HG03469 (cell line): ENCODE measurements around the gene CEP112.

Experiments
- ATAC-seq: cut with Tn5 transposase; IDR thresholded peaks from one replicate; pipeline ENCODE4 v1.9.1; 2021; ENCODE audit warnings: mild to moderate bottlenecking, moderate library complexity, moderate number of reproducible peaks; ENCODE audit not compliant: unreplicated experiment

The CEP112 gene

GRCh38 chr17:65895969-65896368 lies 296.0 kb downstream of the CEP112 start:
- ATAC-seq, result no peak

GRCh38 chr17:65893692-65894279 lies 298.1 kb downstream of the CEP112 start:
- no peak for ATAC-seq

DNA sequence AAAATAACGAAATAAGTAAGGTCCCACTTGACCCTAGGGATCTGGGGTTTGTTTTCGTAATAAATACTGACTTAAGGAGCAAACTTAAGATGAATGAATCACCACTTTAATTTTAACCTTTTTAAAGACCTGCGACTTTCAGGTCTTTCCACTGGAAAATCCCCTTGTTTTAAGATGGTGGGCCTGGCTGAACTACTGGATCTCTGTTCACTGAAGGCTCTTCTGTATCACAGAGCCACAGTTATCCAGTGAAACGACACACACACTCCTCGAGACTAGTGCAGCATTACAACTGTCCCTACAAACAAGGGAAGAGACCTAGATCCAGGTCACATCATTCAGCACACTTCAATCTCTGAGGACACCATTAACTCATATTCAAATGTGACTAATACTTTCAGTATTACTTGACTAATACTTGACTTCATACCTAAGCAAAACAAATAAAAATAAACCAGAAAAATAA lies 299.0 kb downstream of the CEP112 start:
- no peak for ATAC-seq

DNA sequence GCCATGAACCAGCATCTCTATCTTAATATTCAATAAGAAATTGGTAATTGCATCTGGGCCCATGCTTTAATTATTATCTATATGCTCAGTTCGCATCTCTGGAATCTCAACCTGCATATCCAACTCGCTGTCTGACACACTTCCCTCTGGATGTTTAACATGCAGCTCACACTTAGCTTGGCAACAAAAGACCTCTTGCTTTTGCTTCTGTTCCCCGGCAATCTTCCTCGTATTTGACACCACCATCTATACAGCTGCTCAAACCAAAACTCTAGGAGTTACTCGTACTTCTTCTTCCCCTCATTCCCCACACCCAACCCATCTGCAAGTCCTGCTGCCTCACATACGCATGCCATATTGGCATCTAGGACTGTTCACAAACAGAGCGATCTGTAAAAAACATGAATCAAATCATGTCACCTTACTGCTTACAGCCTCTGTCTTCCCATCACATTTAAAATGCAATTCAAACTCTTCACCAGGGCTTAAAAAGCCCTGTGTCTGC lies 300.6 kb downstream of the CEP112 start:
- no peak for ATAC-seq

DNA sequence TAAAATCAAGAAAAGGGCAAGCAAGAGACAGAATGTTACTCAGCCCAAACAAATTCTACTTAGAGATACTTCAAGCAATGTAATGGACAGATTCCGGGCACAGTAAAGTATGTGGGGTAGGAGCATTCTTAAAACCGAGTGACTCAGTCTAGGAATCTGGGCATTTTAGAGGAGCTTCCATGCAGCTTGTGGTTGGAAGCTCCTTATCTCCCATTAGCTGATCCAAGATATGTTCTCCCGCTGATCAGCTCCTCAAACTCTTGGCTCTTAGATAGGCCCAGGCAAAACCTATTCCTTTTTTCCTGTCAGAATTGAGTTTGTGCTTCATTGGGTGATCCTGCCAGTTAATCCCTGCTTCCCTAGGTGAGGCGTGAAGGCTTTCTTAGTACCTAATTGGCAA lies 303.3 kb downstream of the CEP112 start:
- no peak for ATAC-seq

DNA sequence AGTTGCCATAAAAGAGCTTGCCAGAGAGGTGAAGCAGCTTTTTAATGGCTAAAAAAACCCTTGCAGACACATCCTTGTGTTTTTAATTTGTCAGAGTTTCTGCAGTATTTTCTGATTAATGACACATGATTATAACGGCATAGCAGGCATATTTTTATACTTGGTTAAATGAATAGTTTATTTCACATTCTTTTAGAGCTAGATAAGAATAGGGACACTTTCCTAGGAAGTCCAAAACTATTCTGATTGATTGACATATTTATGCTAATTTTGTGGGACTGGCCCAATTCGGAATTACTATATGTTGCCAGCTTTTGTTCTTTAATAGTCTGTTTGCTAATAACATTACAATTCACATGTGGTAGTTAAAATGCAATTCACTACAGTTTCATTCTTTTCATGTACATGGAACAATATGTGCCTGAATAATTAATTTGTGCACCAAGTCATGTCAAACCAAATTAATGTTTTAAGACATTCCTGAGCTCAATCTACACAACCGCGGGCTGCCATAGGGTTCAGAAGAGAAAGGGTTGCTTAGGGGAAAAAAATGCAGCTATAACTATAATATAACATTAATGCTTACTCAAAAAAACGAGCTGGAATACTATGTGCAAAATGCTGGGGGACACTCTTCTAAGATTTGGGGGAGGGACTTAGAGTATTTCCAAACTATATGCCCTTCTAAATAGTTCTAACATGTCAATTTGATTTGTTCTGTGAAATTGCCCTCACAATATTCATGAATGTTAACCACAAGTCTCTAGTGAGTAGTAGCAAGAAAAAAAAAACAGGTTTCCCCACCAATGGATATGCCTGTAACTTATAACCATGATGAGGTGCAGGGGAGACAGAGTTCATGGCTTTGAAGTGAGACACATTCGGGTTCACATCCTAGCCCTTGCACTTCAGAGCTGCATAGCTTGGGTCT lies 305.4 kb downstream of the CEP112 start:
- ATAC-seq, result no peak

- ATAC-seq, result no peak
Measured at GRCh38 chr17:65885541-65886312, 306.2 kb downstream of the CEP112 start.

GRCh38 chr17:65876985-65877384 lies 314.9 kb downstream of the CEP112 start:
- ATAC-seq, result no peak

GRCh38 chr17:65868881-65869280 lies 323.1 kb downstream of the CEP112 start:
- no peak for ATAC-seq

DNA sequence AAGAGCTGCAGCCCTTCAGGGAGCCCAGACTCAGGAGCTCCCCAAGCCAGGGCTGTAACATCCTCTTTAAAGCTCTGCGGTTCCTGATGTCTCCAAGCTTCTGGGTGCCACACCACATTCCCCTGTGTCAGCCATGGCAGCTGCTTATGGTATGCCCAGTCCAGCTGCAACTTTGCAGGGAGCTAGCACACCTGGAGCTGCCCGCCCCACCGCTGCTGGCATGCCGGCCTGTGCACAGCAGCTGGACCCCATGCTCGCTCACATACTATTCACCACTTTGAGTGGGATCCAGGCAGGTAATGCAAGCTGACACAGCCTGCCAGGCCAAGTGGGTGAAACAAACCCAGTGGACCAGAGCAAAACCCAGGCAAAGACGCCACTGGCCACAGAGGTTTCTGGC lies 324.9 kb downstream of the CEP112 start:
- no peak for ATAC-seq

GRCh38 chr17:65865715-65866425 lies 326.1 kb downstream of the CEP112 start:
- no peak for ATAC-seq

GRCh38 chr17:65864394-65864793 lies 327.5 kb downstream of the CEP112 start:
- ATAC-seq, result no peak

DNA sequence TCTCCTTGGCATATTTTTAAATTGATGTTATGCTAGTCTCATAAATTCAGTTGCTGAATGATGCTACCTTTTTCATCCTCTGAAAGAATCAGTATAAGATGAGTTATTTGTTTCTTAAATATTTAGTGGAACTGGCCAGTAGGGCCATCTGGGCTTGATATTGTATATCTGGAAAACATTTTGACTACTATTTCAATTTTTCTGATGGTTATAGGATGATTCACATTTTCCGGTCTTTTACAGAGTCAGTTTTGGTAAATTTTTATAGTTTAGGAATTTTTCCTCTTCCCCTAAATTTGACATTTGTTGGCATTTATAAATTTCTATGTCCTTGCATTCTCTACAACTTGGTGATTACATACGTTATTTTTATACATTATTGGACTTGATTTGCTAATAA lies 334.2 kb downstream of the CEP112 start:
- ATAC-seq, result no peak

DNA sequence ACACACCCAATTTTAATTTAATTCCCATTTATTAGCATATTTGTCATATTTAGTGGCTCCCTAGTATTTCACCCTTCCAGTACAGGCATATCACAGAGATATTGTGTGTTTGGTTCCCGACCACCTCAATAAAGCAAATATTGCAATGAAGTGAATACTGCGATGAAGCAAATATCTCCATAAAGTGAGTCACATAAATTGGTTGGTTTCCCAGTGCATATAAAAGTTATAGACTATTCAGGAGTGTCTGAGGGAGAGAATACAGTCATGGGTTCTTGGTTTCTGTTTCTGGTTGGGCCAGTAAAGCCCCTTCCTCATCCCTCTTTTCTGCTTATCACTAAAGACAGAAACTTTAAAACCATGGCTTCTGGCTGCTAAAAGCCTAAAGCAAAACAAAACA lies 335.1 kb downstream of the CEP112 start:
- ATAC-seq, result no peak

GRCh38 chr17:65855675-65856074 lies 336.3 kb downstream of the CEP112 start:
- no peak for ATAC-seq

DNA sequence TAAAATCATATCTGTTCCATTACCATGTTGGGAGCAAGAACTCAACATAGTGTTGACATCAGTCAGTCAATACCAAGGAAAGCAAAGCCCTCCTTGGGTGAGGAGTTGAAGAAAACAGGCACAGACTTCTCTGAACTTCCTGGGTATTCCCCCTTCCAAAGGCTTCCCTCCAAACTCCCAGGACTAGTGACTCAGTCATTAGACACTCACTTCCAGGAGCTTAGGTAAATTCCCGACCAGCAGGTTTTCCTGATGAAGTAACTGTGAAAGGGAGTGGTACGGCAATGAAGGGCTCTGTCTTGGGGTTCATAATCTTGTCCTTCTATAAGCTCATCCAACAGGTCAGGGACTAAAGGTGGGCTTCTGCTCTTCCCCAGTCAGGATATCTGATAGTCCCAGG lies 336.7 kb downstream of the CEP112 start:
- no peak for ATAC-seq

DNA sequence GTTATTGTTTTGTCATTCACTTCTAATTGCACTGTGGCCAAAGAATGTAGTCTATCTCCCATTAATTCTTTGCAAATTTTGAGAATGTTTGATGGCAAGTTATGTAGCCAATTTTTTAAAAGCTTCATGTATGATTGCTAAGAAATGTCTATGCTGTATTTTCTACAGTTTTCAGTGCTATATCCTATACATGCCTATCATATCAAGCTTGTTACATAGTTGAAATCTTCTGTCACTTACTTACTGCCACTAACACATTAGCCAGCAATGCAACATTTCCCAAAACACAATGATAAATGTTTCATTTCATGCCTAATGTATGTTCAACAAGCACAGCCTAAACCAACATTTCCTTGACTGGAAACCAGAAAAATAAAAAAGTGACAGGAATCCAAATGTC lies 338.1 kb downstream of the CEP112 start:
- ATAC-seq, result no peak

- ATAC-seq, result no peak
Measured at GRCh38 chr17:65852911-65853310, 339.0 kb downstream of the CEP112 start.

DNA sequence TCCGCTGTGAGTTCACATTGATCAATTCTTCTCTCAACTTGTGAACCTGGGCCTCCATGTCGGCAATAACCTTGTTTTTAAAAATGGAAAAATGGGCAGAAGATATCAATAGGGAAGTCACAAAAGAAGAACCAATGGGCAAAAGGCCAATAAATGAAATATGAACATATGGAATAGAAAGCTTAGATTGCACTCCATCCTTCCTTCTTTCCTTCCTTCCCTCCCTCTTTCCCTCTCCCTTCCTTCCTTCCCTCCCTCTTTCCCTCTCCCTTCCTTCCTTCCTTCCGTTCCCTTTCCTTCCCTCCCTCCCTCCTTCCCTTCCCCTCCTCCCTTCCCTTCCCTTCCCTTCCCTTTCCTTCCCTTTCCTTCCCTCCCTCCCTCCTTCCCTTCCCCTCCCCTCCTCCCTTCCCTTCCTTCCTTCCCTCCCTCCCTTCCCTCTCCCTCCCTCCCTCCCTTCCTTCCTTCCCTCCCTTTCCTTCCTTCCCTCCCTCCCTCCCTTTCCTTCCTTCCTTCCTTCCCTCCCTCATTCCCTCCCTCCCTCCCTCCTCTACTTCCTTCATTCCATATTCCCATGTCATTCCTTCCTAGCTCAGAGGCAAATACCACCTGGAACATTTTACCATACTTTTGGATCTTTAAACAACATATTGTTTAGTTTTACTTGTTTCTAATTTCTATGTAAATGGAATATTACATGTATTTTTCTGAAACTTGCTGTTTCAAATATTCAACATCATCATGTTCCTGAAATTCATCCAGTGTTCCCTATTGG lies 339.8 kb downstream of the CEP112 start:
- no peak for ATAC-seq

GRCh38 chr17:65850486-65850885 lies 341.4 kb downstream of the CEP112 start:
- peak; percentile 89 for ATAC-seq
